B cell (primary cell): ENCODE data around the gene SLC23A3. TPM values are rescaled to one million over a fixed set of nuclear protein-coding genes. Genes with fewer than 3 reads are reported as not detected.

Experiments used
- ATAC-seq: fragments of 200-7000 bp; cut with Tn5 transposase; one replicate; pipeline ENCODE4 v1.10.0; 2021; ENCODE audit warnings: low read depth, mild to moderate bottlenecking, moderate number of reproducible peaks, moderate library complexity
- CTCF ChIA-PET: fragments of 350-600 bp; sonication (Branson Sonifier 250); formaldehyde crosslinking; loops from one replicate; lab custom pipeline; 2021; ENCODE audit warnings: antibody characterized with exemption, inconsistent platforms; lab: Charles Lee
- POLR2A ChIA-PET: fragments of 350-600 bp; sonication (Branson Sonifier 250); formaldehyde crosslinking; loops from one replicate; lab custom pipeline; 2021; ENCODE audit warnings: antibody characterized with exemption; lab: Charles Lee
- DNase-seq: peaks from one replicate; pipeline ENCODE4 v3.0.0; 2013
- H2AFZ ChIP-seq: 2 replicates; pipeline ENCODE4 v1.6.1; 2012; ENCODE audit warnings: mild to moderate bottlenecking, low read depth, low read length; ENCODE audit not compliant: insufficient read depth, poor library complexity, severe bottlenecking
- H3K27ac ChIP-seq, 2 donors: 1 replicate in 1 of 2; 2 replicates in 1 of 2; pipeline ENCODE4 v1.5.1; 2012 to 2013; ENCODE audit warnings: low read length in 2 of 2, mild to moderate bottlenecking in 2 of 2, moderate library complexity in 1 of 2
- H3K27me3 ChIP-seq, 4 experiments: fragments of 200-600 bp in 1 of 4; sonication (generic) in 1 of 4; replicated peaks in 1 of 4; 1 replicate in 2 of 4; 2 replicates in 2 of 4; pipeline versions ENCODE4 v1.6.1 to v1.7.0; 2013 to 2016; ENCODE audit warnings: low read length in 3 of 4, mild to moderate bottlenecking in 2 of 4, mixed read lengths in 1 of 4, moderate library complexity in 1 of 4; ENCODE audit not compliant: insufficient read depth in 4 of 4, control insufficient read depth in 3 of 4; ENCODE audit errors: control extremely low read depth in 1 of 4
- H3K36me3 ChIP-seq, 2 experiments: replicated peaks in 1 of 2; 1 replicate in 1 of 2; 2 replicates in 1 of 2; pipeline versions ENCODE4 v1.6.1 to v1.7.1; 2013; ENCODE audit warnings: low read length in 1 of 2; ENCODE audit not compliant: insufficient read depth in 2 of 2, control insufficient read depth in 1 of 2; ENCODE audit errors: control extremely low read depth in 1 of 2, extremely low read depth in 1 of 2
- H3K4me1 ChIP-seq, 2 donors: fragments of 200-600 bp in 1 of 2; sonication (generic) in 1 of 2; 1 replicate in 1 of 2; 2 replicates in 1 of 2; pipeline versions ENCODE4 v1.5.1 to v1.6.1; 2013 to 2017; ENCODE audit warnings: low read length in 2 of 2; ENCODE audit not compliant: control insufficient read depth in 2 of 2, insufficient read depth in 2 of 2
- H3K4me2 ChIP-seq: replicated peaks from 2 replicates; pipeline ENCODE3; 2012; ENCODE audit warnings: mild to moderate bottlenecking, low read depth, low read length; ENCODE audit not compliant: poor library complexity, severe bottlenecking
- H3K4me3 ChIP-seq, 5 experiments: fragments of 200-600 bp in 1 of 5; sonication (generic) in 1 of 5; 1 replicate in 3 of 5; 2 replicates in 2 of 5; pipeline versions ENCODE4 v1.5.1 to v1.7.0; 2011 to 2016; ENCODE audit warnings: low read length in 4 of 5, mild to moderate bottlenecking in 4 of 5, low read depth in 2 of 5, control low read depth in 1 of 5, moderate library complexity in 1 of 5; ENCODE audit not compliant: insufficient read depth in 1 of 5; ENCODE audit errors: control extremely low read depth in 1 of 5, extremely low read depth in 1 of 5
- H3K79me2 ChIP-seq: fragments of 200-600 bp; sonication (generic); one replicate; pipeline ENCODE4 v1.6.0; 2016; ENCODE audit warnings: low read length; ENCODE audit not compliant: control insufficient read depth, insufficient read depth
- H3K9ac ChIP-seq: fragments of 200-600 bp; sonication (generic); 2 replicates; pipeline ENCODE4 v1.6.1; 2017; ENCODE audit warnings: mild to moderate bottlenecking, low read length, moderate library complexity
- H3K9me3 ChIP-seq, 3 donors: one replicate each; pipeline versions ENCODE4 v1.6.1 to v1.7.1; 2013; ENCODE audit warnings: low read length in 2 of 3; ENCODE audit not compliant: control insufficient read depth in 2 of 3, insufficient read depth in 1 of 3; ENCODE audit errors: control extremely low read depth in 1 of 3
- H4K20me1 ChIP-seq: 2 replicates; pipeline ENCODE4 v1.6.0; 2012; ENCODE audit warnings: mild to moderate bottlenecking, low read length; ENCODE audit not compliant: insufficient read depth, control insufficient read depth, poor library complexity, severe bottlenecking
- H3K27ac Mint-ChIP-seq: one replicate; pipeline ENCODE4 v1.8.0; 2021; ENCODE audit warnings: mixed read lengths
- H3K27me3 Mint-ChIP-seq: one replicate; pipeline ENCODE4 v1.8.0; 2021; ENCODE audit warnings: mixed read lengths
- H3K4me1 Mint-ChIP-seq: one replicate; pipeline ENCODE4 v1.8.0; 2021; ENCODE audit warnings: mixed read lengths
- H3K4me3 Mint-ChIP-seq: one replicate; pipeline ENCODE4 v1.8.0; 2021; ENCODE audit warnings: mixed read lengths
- H3K9me3 Mint-ChIP-seq: one replicate; pipeline ENCODE4 v1.8.0; 2022; ENCODE audit warnings: mixed read lengths; ENCODE audit not compliant: insufficient read depth
- CTCF ChIP-seq: fragments of 200-600 bp; IDR thresholded peaks from one replicate; pipeline ENCODE4 v1.8.0; 2022; ENCODE audit warnings: antibody characterized with exemption, mild to moderate bottlenecking
- EZH2 ChIP-seq: IDR thresholded peaks from 2 replicates; pipeline ENCODE4 v1.6.1; 2012; ENCODE audit warnings: borderline replicate concordance, low read depth, mild to moderate bottlenecking, moderate library complexity, low read length; ENCODE audit not compliant: insufficient read depth, poor library complexity, severe bottlenecking
- WGBS: methylation state at CpG from one replicate; pipeline ENCODE4 v1.1.5; 2013; ENCODE audit warnings: missing lambda C conversion rate; ENCODE audit not compliant: insufficient coverage; 5-methylcytosine and 5-hydroxymethylcytosine counted together
- intact Hi-C: fragments of 100-400 bp; cut with micrococcal nuclease; formaldehyde crosslinking; loops from one replicate; pipeline ENCODE4 v1.10.0; 2022
- polyA plus RNA-seq: library from polyadenylated mRNA; depleted of rRNA; stranded (reverse); fragments of >200 nt; gene quantifications from 2 replicates; pipeline ENCODE4 v1.2.3, GENCODE V29; 2012
- total RNA-seq, 2 donors: library from RNA; stranded (reverse); fragments of 120-200 nt in 1 of 2; gene quantifications; 1 replicate in 1 of 2; 2 replicates in 1 of 2; pipeline versions ENCODE4 v1.2.3 to v1.2.4, GENCODE V29; 2013 to 2022

SLC23A3 gene
- total and polyA plus RNA-seq, 2 donors (not counting 1 experiment from before 2014, with no cell fraction given), result 2.4 to 15.2 TPM

GRCh38 chr2:219124381-219125110, 45.3 kb downstream of the SLC23A3 start:
- H3K4me3 ChIP-seq, result no peak overlapping the region
- CTCF ChIA-PET, result interaction anchor here (1.6 kb wide), 2 partner anchors 67 to 144 kb away, joined by 3 to 5 read pairs; no protein-coding TSS in a partner anchor
- TF ChIP-seq CTCF, result no peak
- TF ChIP-seq EZH2, result no peak
- WGBS, result 56% methylated on average over 3 of the region's 4 CpGs
- no peak overlapping the region for H2AFZ ChIP-seq
- no peaks in the 10 kb centered on the region for H3K27me3 Mint-ChIP-seq
- H3K79me2 ChIP-seq, result peaks cover 12% of the 10 kb centered on the region
- no peak overlapping the region for H3K4me3 Mint-ChIP-seq
- peaks cover 0 to 13% of the 10 kb centered on the region in 2 experiments for H3K36me3 ChIP-seq
- ATAC-seq, result no peak
- no peaks in the 10 kb centered on the region for H3K9me3 Mint-ChIP-seq
- peaks cover 51% of the 10 kb centered on the region for H4K20me1 ChIP-seq
- H3K4me1 ChIP-seq, result no peaks in the 10 kb centered on the region
- no peak overlapping the region for H3K4me2 ChIP-seq
- DNase-seq, result no peak
- no peaks in the 10 kb centered on the region for H3K9me3 ChIP-seq
- H3K27me3 ChIP-seq, result no peaks in the 10 kb centered on the region
- H3K27ac ChIP-seq, result no peak overlapping the region
- no peak overlapping the region for H3K9ac ChIP-seq
- peaks cover 2% of the 10 kb centered on the region for H3K4me1 Mint-ChIP-seq
- intact Hi-C loops, result no loop called here
- POLR2A ChIA-PET, result no interaction called here
- no peak overlapping the region for H3K27ac Mint-ChIP-seq
